ENCODE measurements around the gene SKAP1. TPM values are rescaled to one million over a fixed set of nuclear protein-coding genes. Genes with fewer than 3 reads are reported as not detected.

Gene SKAP1
- total RNA-seq, 5 donors from 2014 or later (not counting 1 experiment from before 2014, with no cell fraction given), result 71.5 to 142 (median 80.4) TPM

GRCh38 chr17:48149787-48150463 lies 280.1 kb downstream of the SKAP1 start:
- ATAC-seq (replicated peaks in 1 of 4) (no peak), DNase-seq (no peak)
- WGBS (ENCODE audit: insufficient coverage), result no CpG with 5 or more reads among the region's 4 CpGs
- no peak overlapping the region for H3K4me3 ChIP-seq (ENCODE audit: control insufficient read depth in 1 of 2, extremely low read depth in 1 of 2, low read length in 1 of 2)
- no peak overlapping the region for H3K27ac Mint-ChIP-seq
- H3K4me3 Mint-ChIP-seq, result no peak overlapping the region
- ChIA-PET POLR2A (no interaction called here), CTCF (interaction anchor here in 1 of 2 donors (0.6 kb wide), 1 partner anchor 114 kb away, joined by 6 read pairs; no protein-coding TSS in a partner anchor)
- H3K27me3 Mint-ChIP-seq, result no peaks in the 10 kb centered on the region
- H3K9me3 ChIP-seq, result no peaks in the 10 kb centered on the region
- H3K36me3 ChIP-seq (ENCODE audit: control insufficient read depth in 2 of 2, extremely low read depth in 1 of 2, insufficient read depth in 1 of 2, low read length in 1 of 2), result peaks cover 12 to 79% of the 10 kb centered on the region in 2 donors
- peaks cover 0 to 4% (median 0%) of the 10 kb centered on the region in 3 donors for H3K4me1 Mint-ChIP-seq
- H3K27me3 ChIP-seq (replicated peaks in 1 of 2; ENCODE audit: control insufficient read depth in 2 of 2, extremely low read depth in 1 of 2, insufficient read depth in 2 of 2, low read length in 1 of 2), result no peaks in the 10 kb centered on the region
- peaks cover 44% of the 10 kb centered on the region for H3K36me3 Mint-ChIP-seq
- H3K9me3 Mint-ChIP-seq, result no peaks in the 10 kb centered on the region
- no peaks in the 10 kb centered on the region for H3K4me1 ChIP-seq (ENCODE audit: control insufficient read depth in 1 of 2, extremely low read depth in 1 of 2, insufficient read depth in 2 of 2, low read length in 2 of 2)
- H3K27ac ChIP-seq (ENCODE audit: low read length), result no peak overlapping the region

GRCh38 chr17:48148854-48149786 lies 280.9 kb downstream of the SKAP1 start:
- Histone ChIP-seq H3K36me3 (ENCODE audit: control insufficient read depth in 2 of 2, extremely low read depth in 1 of 2, insufficient read depth in 1 of 2, low read length in 1 of 2) (peaks cover 13 to 82% of the 10 kb centered on the region in 2 donors), H3K4me1 (ENCODE audit: control insufficient read depth in 1 of 2, extremely low read depth in 1 of 2, insufficient read depth in 2 of 2, low read length in 2 of 2) (no peaks in the 10 kb centered on the region), H3K4me3 (ENCODE audit: control insufficient read depth in 1 of 2, extremely low read depth in 1 of 2, low read length in 1 of 2) (no peak overlapping the region), H3K27ac (ENCODE audit: low read length) (no peak overlapping the region), H3K9me3 (no peaks in the 10 kb centered on the region), H3K27me3 (replicated peaks in 1 of 2; ENCODE audit: control insufficient read depth in 2 of 2, extremely low read depth in 1 of 2, insufficient read depth in 2 of 2, low read length in 1 of 2) (no peaks in the 10 kb centered on the region)
- CTCF ChIA-PET, result no interaction called here
- Mint-ChIP-seq H3K4me3 (no peak overlapping the region), H3K4me1 (peaks cover 0 to 4% (median 0%) of the 10 kb centered on the region in 3 donors), H3K36me3 (peaks cover 40% of the 10 kb centered on the region), H3K27ac (no peak overlapping the region), H3K27me3 (no peaks in the 10 kb centered on the region), H3K9me3 (no peaks in the 10 kb centered on the region)
- peak in 1 of 4 experiments; percentile 35 for ATAC-seq (replicated peaks in 1 of 4)
- 98% methylated on average over 6 of the region's 16 CpGs for WGBS (ENCODE audit: insufficient coverage)
- peak in 2 of 35 experiments; percentile 2 to 8 for DNase-seq
- POLR2A ChIA-PET, result no interaction called here

- H3K4me1 ChIP-seq (ENCODE audit: control insufficient read depth in 1 of 2, extremely low read depth in 1 of 2, insufficient read depth in 2 of 2, low read length in 2 of 2), result no peaks in the 10 kb centered on the region
- ATAC-seq (replicated peaks in 1 of 4) (peak in 1 of 4 experiments; percentile 39), DNase-seq (no peak)
- no peak overlapping the region for H3K4me3 ChIP-seq (ENCODE audit: control insufficient read depth in 1 of 2, extremely low read depth in 1 of 2, low read length in 1 of 2)
- no peaks in the 10 kb centered on the region for H3K9me3 ChIP-seq
- no peak overlapping the region for H3K27ac ChIP-seq (ENCODE audit: low read length)
- H3K36me3 ChIP-seq (ENCODE audit: control insufficient read depth in 2 of 2, extremely low read depth in 1 of 2, insufficient read depth in 1 of 2, low read length in 1 of 2), result peaks cover 18 to 82% of the 10 kb centered on the region in 2 donors
- CTCF ChIA-PET, result interaction anchor here in 1 of 2 donors (0.6 kb wide), 1 partner anchor 285 kb away, joined by 4 read pairs; no protein-coding TSS in a partner anchor
- no peaks in the 10 kb centered on the region for H3K27me3 ChIP-seq (replicated peaks in 1 of 2; ENCODE audit: control insufficient read depth in 2 of 2, extremely low read depth in 1 of 2, insufficient read depth in 2 of 2, low read length in 1 of 2)
- H3K27ac Mint-ChIP-seq, result no peak overlapping the region
- 90% methylated on average over 10 of the region's 14 CpGs for WGBS (ENCODE audit: insufficient coverage)
- POLR2A ChIA-PET, result interaction anchor here in 1 of 2 donors (0.6 kb wide), 1 partner anchor 16 kb away, joined by 5 read pairs; no protein-coding TSS in a partner anchor
- no peak overlapping the region for H3K4me3 Mint-ChIP-seq
- peaks cover 38% of the 10 kb centered on the region for H3K36me3 Mint-ChIP-seq
- no peaks in the 10 kb centered on the region for H3K27me3 Mint-ChIP-seq
- H3K9me3 Mint-ChIP-seq, result no peaks in the 10 kb centered on the region
- H3K4me1 Mint-ChIP-seq, result peaks cover 0 to 4% (median 0%) of the 10 kb centered on the region in 3 donors
Measured at GRCh38 chr17:48148029-48148770, 281.8 kb downstream of the SKAP1 start.

- no peak overlapping the region for H3K27ac ChIP-seq (ENCODE audit: low read length)
- H3K4me1 Mint-ChIP-seq, result peaks cover 0 to 6% (median 4%) of the 10 kb centered on the region in 3 donors
- H3K27me3 ChIP-seq (replicated peaks in 1 of 2; ENCODE audit: control insufficient read depth in 2 of 2, extremely low read depth in 1 of 2, insufficient read depth in 2 of 2, low read length in 1 of 2), result no peaks in the 10 kb centered on the region
- POLR2A ChIA-PET, result interaction anchor here in 1 of 2 donors (0.6 kb wide), 1 partner anchor 80 kb away, joined by 7 read pairs; no protein-coding TSS in a partner anchor
- H3K4me3 ChIP-seq (ENCODE audit: control insufficient read depth in 1 of 2, extremely low read depth in 1 of 2, low read length in 1 of 2), result no peak overlapping the region
- H3K36me3 Mint-ChIP-seq, result peaks cover 29% of the 10 kb centered on the region
- H3K27me3 Mint-ChIP-seq, result no peaks in the 10 kb centered on the region
- no peaks in the 10 kb centered on the region for H3K9me3 Mint-ChIP-seq
- no peak overlapping the region for H3K4me3 Mint-ChIP-seq
- WGBS (ENCODE audit: insufficient coverage), result no CpG with 5 or more reads among the region's 3 CpGs
- H3K27ac Mint-ChIP-seq, result peak overlapping the region; percentile 19 to 63
- DNase-seq (no peak), ATAC-seq (replicated peaks in 1 of 4) (no peak)
- CTCF ChIA-PET, result no interaction called here
- peaks cover 18 to 76% of the 10 kb centered on the region in 2 donors for H3K36me3 ChIP-seq (ENCODE audit: control insufficient read depth in 2 of 2, extremely low read depth in 1 of 2, insufficient read depth in 1 of 2, low read length in 1 of 2)
- H3K9me3 ChIP-seq, result no peaks in the 10 kb centered on the region
- no peaks in the 10 kb centered on the region for H3K4me1 ChIP-seq (ENCODE audit: control insufficient read depth in 1 of 2, extremely low read depth in 1 of 2, insufficient read depth in 2 of 2, low read length in 2 of 2)
Measured at GRCh38 chr17:48144976-48145798, 284.8 kb downstream of the SKAP1 start.

- H3K9me3 Mint-ChIP-seq, result no peaks in the 10 kb centered on the region
- no peak for ATAC-seq (replicated peaks in 1 of 4)
- H3K9me3 ChIP-seq, result no peaks in the 10 kb centered on the region
- H3K4me1 ChIP-seq (ENCODE audit: control insufficient read depth in 1 of 2, extremely low read depth in 1 of 2, insufficient read depth in 2 of 2, low read length in 2 of 2), result no peaks in the 10 kb centered on the region
- ChIA-PET CTCF (no interaction called here), POLR2A (no interaction called here)
- peaks cover 34% of the 10 kb centered on the region for H3K36me3 Mint-ChIP-seq
- H3K27ac Mint-ChIP-seq, result peak overlapping the region in 1 of 2 donors; percentile 51
- peaks cover 0 to 11% (median 4%) of the 10 kb centered on the region in 3 donors for H3K4me1 Mint-ChIP-seq
- H3K27me3 Mint-ChIP-seq, result no peaks in the 10 kb centered on the region
- no peak overlapping the region for H3K27ac ChIP-seq (ENCODE audit: low read length)
- no peak overlapping the region for H3K4me3 Mint-ChIP-seq
- H3K36me3 ChIP-seq (ENCODE audit: control insufficient read depth in 2 of 2, extremely low read depth in 1 of 2, insufficient read depth in 1 of 2, low read length in 1 of 2), result peaks cover 18 to 76% of the 10 kb centered on the region in 2 donors
- DNase-seq, result no peak
- H3K27me3 ChIP-seq (replicated peaks in 1 of 2; ENCODE audit: control insufficient read depth in 2 of 2, extremely low read depth in 1 of 2, insufficient read depth in 2 of 2, low read length in 1 of 2), result no peaks in the 10 kb centered on the region
- no peak overlapping the region for H3K4me3 ChIP-seq (ENCODE audit: control insufficient read depth in 1 of 2, extremely low read depth in 1 of 2, low read length in 1 of 2)
- whole genome bisulfite sequencing (ENCODE audit: insufficient coverage), result 70% methylated on average over 2 of the region's 8 CpGs
Measured at GRCh38 chr17:48144231-48144630, 285.8 kb downstream of the SKAP1 start.

Measured in T-cell (primary cell).